GM23338 (cell line): ENCODE data around the gene DMTF1. TPM values are rescaled to one million over a fixed set of nuclear protein-coding genes. Genes with fewer than 3 reads are reported as not detected.

Experiments
- ATAC-seq: fragments of 200-7000 bp; cut with Tn5 transposase; 3 replicates; pipeline ENCODE4 v1.9.1; 2020
- DNase-seq: peaks from one replicate; pipeline ENCODE4 v3.0.0-alpha.2; 2015; ENCODE audit warnings: low spot score
- H2AFZ ChIP-seq: fragments of 200-600 bp; sonication (generic); 2 replicates; pipeline ENCODE4 v1.8.0; 2016; ENCODE audit warnings: antibody characterized with exemption, mild to moderate bottlenecking, moderate library complexity
- H3F3A ChIP-seq: fragments of 200-600 bp; sonication (generic); replicated peaks from 2 replicates; pipeline ENCODE4 v1.8.0; 2017; ENCODE audit warnings: antibody characterized with exemption, mixed run types, low read depth
- H3K27ac ChIP-seq: fragments of 200-600 bp; sonication (generic); 2 replicates; pipeline ENCODE4 v1.6.1; 2016; ENCODE audit warnings: low read depth
- H3K27me3 ChIP-seq: fragments of 200-600 bp; sonication (generic); 2 replicates; pipeline ENCODE4 v1.8.0; 2016; ENCODE audit warnings: mild to moderate bottlenecking, mixed run types, moderate library complexity; ENCODE audit not compliant: insufficient read depth
- H3K36me3 ChIP-seq: fragments of 200-600 bp; sonication (generic); 2 replicates; pipeline ENCODE4 v1.8.0; 2016; ENCODE audit warnings: mild to moderate bottlenecking; ENCODE audit not compliant: insufficient read depth
- H3K4me1 ChIP-seq: fragments of 200-600 bp; sonication (generic); 2 replicates; pipeline ENCODE4 v1.8.0; 2016; ENCODE audit warnings: mild to moderate bottlenecking, moderate library complexity; ENCODE audit not compliant: insufficient read depth
- H3K4me2 ChIP-seq: fragments of 200-600 bp; sonication (generic); 2 replicates; pipeline ENCODE4 v1.7.1; 2017; ENCODE audit warnings: mixed run types
- H3K4me3 ChIP-seq: fragments of 200-600 bp; sonication (generic); 2 replicates; pipeline ENCODE4 v1.6.1; 2016; ENCODE audit warnings: mixed run types
- H3K79me2 ChIP-seq: fragments of 200-600 bp; sonication (generic); replicated peaks from 2 replicates; pipeline ENCODE4 v1.8.0; 2017; ENCODE audit warnings: mild to moderate bottlenecking; ENCODE audit not compliant: insufficient read depth
- H3K9me2 ChIP-seq: fragments of 200-600 bp; sonication (generic); 2 replicates; pipeline ENCODE4 v1.8.0; 2017; ENCODE audit not compliant: insufficient read depth
- H4K20me1 ChIP-seq: fragments of 200-600 bp; sonication (generic); replicated peaks from 2 replicates; pipeline ENCODE4 v1.8.0; 2017; ENCODE audit warnings: mild to moderate bottlenecking; ENCODE audit not compliant: insufficient read depth
- H3K27ac Mint-ChIP-seq: 2 replicates; pipeline ENCODE4 v1.8.0; 2020; ENCODE audit warnings: inconsistent platforms, mild to moderate bottlenecking, moderate library complexity, mixed read lengths
- H3K27me3 Mint-ChIP-seq: 3 replicates; pipeline ENCODE4 v1.8.0; 2022; ENCODE audit warnings: low read depth, mild to moderate bottlenecking, moderate library complexity, mixed read lengths, inconsistent platforms; ENCODE audit not compliant: insufficient read depth, poor library complexity
- H3K36me3 Mint-ChIP-seq: 3 replicates; pipeline ENCODE4 v1.8.0; 2021; ENCODE audit warnings: low read depth, mild to moderate bottlenecking, inconsistent platforms, moderate library complexity, mixed read lengths
- H3K4me1 Mint-ChIP-seq: 3 replicates; pipeline ENCODE4 v1.8.0; 2020; ENCODE audit warnings: mild to moderate bottlenecking, inconsistent platforms, mixed read lengths
- H3K4me3 Mint-ChIP-seq: 3 replicates; pipeline ENCODE4 v1.8.0; 2021; ENCODE audit warnings: moderate library complexity, mild to moderate bottlenecking, inconsistent platforms, mixed read lengths
- H3K9me3 Mint-ChIP-seq: 3 replicates; pipeline ENCODE4 v1.8.0; 2020; ENCODE audit warnings: moderate library complexity, mild to moderate bottlenecking, inconsistent platforms, mixed read lengths
- CREB1 ChIP-seq: fragments of 250-450 bp; sonication (Bioruptor Pico); IDR thresholded peaks from 2 replicates; pipeline ENCODE4 v1.5.0; 2020; ENCODE audit warnings: low read depth, mild to moderate bottlenecking, moderate library complexity
- CTCF ChIP-seq, 2 experiments: fragments of 200-600 bp in 1 of 2; sonication (generic) in 1 of 2; conservative IDR thresholded peaks; 2 replicates each; pipeline versions ENCODE4 v1.5.1 to v1.6.1; 2016 to 2017; ENCODE audit warnings: antibody characterized with exemption in 2 of 2, low read depth in 2 of 2, mild to moderate bottlenecking in 2 of 2, moderate library complexity in 1 of 2
- ETS1 ChIP-seq: IDR thresholded peaks from 2 replicates; pipeline ENCODE4 v1.6.1; 2016; ENCODE audit warnings: antibody characterized with exemption
- EZH2 ChIP-seq: fragments of 200-600 bp; sonication (generic); IDR thresholded peaks from one replicate; pipeline ENCODE4 v1.8.0; 2017; ENCODE audit warnings: antibody characterized with exemption, mild to moderate bottlenecking, low read depth; ENCODE audit not compliant: unreplicated experiment
- EZH2phosphoT487 ChIP-seq: fragments of 200-600 bp; sonication (generic); IDR thresholded peaks from one replicate; pipeline ENCODE4 v1.8.1; 2018; ENCODE audit warnings: antibody characterized with exemption; ENCODE audit not compliant: unreplicated experiment
- JUNB ChIP-seq: IDR thresholded peaks from one replicate; pipeline ENCODE4 v1.6.1; 2016; ENCODE audit warnings: antibody characterized with exemption; ENCODE audit not compliant: unreplicated experiment
- NANOG ChIP-seq: IDR thresholded peaks from 2 replicates; pipeline ENCODE4 v1.6.1; 2016; ENCODE audit warnings: antibody characterized with exemption, borderline replicate concordance
- POLR2AphosphoS5 ChIP-seq: IDR thresholded peaks from 2 replicates; pipeline ENCODE4 v1.6.1; 2016; ENCODE audit warnings: antibody characterized with exemption, low read depth
- STAT1 ChIP-seq: IDR thresholded peaks from one replicate; pipeline ENCODE4 v1.6.1; 2016; ENCODE audit warnings: antibody characterized with exemption; ENCODE audit not compliant: unreplicated experiment
- ZNF114 ChIP-seq: fragments of 250-450 bp; sonication (Bioruptor Pico); IDR thresholded peaks from 2 replicates; pipeline ENCODE4 v1.5.0; 2020; ENCODE audit warnings: mild to moderate bottlenecking, moderate library complexity
- ZNF331 ChIP-seq: fragments of 250-450 bp; sonication (Bioruptor Pico); IDR thresholded peaks from 2 replicates; pipeline ENCODE4 v1.5.0; 2020; ENCODE audit warnings: low read depth, mild to moderate bottlenecking, moderate library complexity
- polyA plus RNA-seq: library from polyadenylated mRNA; unstranded; fragments of >200 nt; fragmentation: Nextera tagmentation; extraction: Ambion mirVana; gene quantifications from 2 replicates; pipeline ENCODE4 v1.2.1, GENCODE V29; 2016
- total RNA-seq: library from RNA; depleted of rRNA; stranded (reverse); fragments of >200 nt; shearing (Covaris generic); gene quantifications from 2 replicates; pipeline ENCODE4 v1.2.3, GENCODE V29; 2014
- TF ChIP-seq, protein P1 (sequence below): fragments of 250-450 bp; sonication (Bioruptor Pico); IDR thresholded peaks from 2 replicates; pipeline ENCODE4 v1.5.0; 2020; ENCODE audit warnings: mild to moderate bottlenecking, moderate library complexity
- TF ChIP-seq, protein P2 (sequence below): IDR thresholded peaks from one replicate; pipeline ENCODE4 v1.6.1; 2018; ENCODE audit warnings: antibody characterized with exemption; ENCODE audit not compliant: unreplicated experiment

Gene DMTF1
- total and polyA plus RNA-seq, 2 experiments from 2014 or later = 60.4 to 114 TPM

- Histone ChIP-seq H3K27me3 (no peaks in the 10 kb centered on the region), H3K27ac (no peak overlapping the region), H4K20me1 (no peaks in the 10 kb centered on the region), H3K36me3 (no peaks in the 10 kb centered on the region), H3K4me2 (no peak overlapping the region), H3K4me3 (no peak overlapping the region), H3K79me2 (0 out of 2 replicates have a peak, but pooled peaks cover 4% of the 10 kb centered on the region), H3F3A (no peaks in the 10 kb centered on the region), H3K4me1 (no peaks in the 10 kb centered on the region), H3K9me2 (no peaks in the 10 kb centered on the region; the same call in 1 of the 2 replicates), H2AFZ (peak overlapping the region; percentile 75)
- DNase-seq (peak; percentile 23), ATAC-seq (peak; percentile 45)
- Mint-ChIP-seq H3K9me3 (no peaks in the 10 kb centered on the region), H3K36me3 (no peaks in the 10 kb centered on the region; the same call in 2 of the 3 replicates), H3K4me3 (no peak overlapping the region), H3K4me1 (peaks cover 3% of the 10 kb centered on the region), H3K27ac (no peak overlapping the region), H3K27me3 (peaks cover under 1% of the 10 kb centered on the region)
- TF ChIP-seq ZNF331 = no peak
- TF ChIP-seq EZH2phosphoT487 = no peak
- TF ChIP-seq STAT1 = no peak
- TF ChIP-seq ZNF114 (CRISPR knock-in tag) = no peak
- TF ChIP-seq CTCF (conservative IDR thresholded peaks at IDR 0.05; ENCODE audit: low read depth in 2 of 2) = no peak; a peak in 1 of 4 replicates
- no peak for TF ChIP-seq ETS1
- no peak for TF ChIP-seq POLR2AphosphoS5
- TF ChIP-seq, protein P1, sequence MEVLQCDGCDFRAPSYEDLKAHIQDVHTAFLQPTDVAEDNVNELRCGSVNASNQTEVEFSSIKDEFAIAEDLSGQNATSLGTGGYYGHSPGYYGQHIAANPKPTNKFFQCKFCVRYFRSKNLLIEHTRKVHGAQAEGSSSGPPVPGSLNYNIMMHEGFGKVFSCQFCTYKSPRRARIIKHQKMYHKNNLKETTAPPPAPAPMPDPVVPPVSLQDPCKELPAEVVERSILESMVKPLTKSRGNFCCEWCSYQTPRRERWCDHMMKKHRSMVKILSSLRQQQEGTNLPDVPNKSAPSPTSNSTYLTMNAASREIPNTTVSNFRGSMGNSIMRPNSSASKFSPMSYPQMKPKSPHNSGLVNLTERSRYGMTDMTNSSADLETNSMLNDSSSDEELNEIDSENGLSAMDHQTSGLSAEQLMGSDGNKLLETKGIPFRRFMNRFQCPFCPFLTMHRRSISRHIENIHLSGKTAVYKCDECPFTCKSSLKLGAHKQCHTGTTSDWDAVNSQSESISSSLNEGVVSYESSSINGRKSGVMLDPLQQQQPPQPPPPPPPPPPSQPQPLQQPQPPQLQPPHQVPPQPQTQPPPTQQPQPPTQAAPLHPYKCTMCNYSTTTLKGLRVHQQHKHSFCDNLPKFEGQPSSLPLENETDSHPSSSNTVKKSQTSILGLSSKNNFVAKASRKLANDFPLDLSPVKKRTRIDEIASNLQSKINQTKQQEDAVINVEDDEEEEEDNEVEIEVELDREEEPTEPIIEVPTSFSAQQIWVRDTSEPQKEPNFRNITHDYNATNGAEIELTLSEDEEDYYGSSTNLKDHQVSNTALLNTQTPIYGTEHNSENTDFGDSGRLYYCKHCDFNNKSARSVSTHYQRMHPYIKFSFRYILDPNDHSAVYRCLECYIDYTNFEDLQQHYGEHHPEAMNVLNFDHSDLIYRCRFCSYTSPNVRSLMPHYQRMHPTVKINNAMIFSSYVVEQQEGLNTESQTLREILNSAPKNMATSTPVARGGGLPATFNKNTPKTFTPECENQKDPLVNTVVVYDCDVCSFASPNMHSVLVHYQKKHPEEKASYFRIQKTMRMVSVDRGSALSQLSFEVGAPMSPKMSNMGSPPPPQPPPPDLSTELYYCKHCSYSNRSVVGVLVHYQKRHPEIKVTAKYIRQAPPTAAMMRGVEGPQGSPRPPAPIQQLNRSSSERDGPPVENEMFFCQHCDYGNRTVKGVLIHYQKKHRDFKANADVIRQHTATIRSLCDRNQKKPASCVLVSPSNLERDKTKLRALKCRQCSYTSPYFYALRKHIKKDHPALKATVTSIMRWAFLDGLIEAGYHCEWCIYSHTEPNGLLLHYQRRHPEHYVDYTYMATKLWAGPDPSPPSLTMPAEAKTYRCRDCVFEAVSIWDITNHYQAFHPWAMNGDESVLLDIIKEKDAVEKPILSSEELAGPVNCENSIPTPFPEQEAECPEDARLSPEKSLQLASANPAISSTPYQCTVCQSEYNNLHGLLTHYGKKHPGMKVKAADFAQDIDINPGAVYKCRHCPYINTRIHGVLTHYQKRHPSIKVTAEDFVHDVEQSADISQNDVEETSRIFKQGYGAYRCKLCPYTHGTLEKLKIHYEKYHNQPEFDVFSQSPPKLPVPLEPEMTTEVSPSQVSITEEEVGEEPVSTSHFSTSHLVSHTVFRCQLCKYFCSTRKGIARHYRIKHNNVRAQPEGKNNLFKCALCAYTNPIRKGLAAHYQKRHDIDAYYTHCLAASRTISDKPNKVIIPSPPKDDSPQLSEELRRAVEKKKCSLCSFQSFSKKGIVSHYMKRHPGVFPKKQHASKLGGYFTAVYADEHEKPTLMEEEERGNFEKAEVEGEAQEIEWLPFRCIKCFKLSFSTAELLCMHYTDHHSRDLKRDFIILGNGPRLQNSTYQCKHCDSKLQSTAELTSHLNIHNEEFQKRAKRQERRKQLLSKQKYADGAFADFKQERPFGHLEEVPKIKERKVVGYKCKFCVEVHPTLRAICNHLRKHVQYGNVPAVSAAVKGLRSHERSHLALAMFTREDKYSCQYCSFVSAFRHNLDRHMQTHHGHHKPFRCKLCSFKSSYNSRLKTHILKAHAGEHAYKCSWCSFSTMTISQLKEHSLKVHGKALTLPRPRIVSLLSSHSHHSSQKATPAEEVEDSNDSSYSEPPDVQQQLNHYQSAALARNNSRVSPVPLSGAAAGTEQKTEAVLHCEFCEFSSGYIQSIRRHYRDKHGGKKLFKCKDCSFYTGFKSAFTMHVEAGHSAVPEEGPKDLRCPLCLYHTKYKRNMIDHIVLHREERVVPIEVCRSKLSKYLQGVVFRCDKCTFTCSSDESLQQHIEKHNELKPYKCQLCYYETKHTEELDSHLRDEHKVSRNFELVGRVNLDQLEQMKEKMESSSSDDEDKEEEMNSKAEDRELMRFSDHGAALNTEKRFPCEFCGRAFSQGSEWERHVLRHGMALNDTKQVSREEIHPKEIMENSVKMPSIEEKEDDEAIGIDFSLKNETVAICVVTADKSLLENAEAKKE (CRISPR knock-in tag) = no peak
- TF ChIP-seq JUNB = no peak
- no peak for TF ChIP-seq EZH2
- TF ChIP-seq NANOG = no peak
- no peak for TF ChIP-seq CREB1 (CRISPR knock-in tag)
- TF ChIP-seq, protein P2, sequence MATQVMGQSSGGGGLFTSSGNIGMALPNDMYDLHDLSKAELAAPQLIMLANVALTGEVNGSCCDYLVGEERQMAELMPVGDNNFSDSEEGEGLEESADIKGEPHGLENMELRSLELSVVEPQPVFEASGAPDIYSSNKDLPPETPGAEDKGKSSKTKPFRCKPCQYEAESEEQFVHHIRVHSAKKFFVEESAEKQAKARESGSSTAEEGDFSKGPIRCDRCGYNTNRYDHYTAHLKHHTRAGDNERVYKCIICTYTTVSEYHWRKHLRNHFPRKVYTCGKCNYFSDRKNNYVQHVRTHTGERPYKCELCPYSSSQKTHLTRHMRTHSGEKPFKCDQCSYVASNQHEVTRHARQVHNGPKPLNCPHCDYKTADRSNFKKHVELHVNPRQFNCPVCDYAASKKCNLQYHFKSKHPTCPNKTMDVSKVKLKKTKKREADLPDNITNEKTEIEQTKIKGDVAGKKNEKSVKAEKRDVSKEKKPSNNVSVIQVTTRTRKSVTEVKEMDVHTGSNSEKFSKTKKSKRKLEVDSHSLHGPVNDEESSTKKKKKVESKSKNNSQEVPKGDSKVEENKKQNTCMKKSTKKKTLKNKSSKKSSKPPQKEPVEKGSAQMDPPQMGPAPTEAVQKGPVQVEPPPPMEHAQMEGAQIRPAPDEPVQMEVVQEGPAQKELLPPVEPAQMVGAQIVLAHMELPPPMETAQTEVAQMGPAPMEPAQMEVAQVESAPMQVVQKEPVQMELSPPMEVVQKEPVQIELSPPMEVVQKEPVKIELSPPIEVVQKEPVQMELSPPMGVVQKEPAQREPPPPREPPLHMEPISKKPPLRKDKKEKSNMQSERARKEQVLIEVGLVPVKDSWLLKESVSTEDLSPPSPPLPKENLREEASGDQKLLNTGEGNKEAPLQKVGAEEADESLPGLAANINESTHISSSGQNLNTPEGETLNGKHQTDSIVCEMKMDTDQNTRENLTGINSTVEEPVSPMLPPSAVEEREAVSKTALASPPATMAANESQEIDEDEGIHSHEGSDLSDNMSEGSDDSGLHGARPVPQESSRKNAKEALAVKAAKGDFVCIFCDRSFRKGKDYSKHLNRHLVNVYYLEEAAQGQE = no peak
These were observed 5.4 kb upstream of the DMTF1 start for GRCh38 chr7:87146740-87147386.
